ENCODE data around the gene EDIL3. TPM values are rescaled to one million over a fixed set of nuclear protein-coding genes. Genes with fewer than 3 reads are reported as not detected.

Gene EDIL3
- total and polyA plus RNA-seq, 2 of the 8 experiments (the other 6 are each of a cell fraction or from before 2014, with no cell fraction given): 14.7 to 47.2 TPM

DNA sequence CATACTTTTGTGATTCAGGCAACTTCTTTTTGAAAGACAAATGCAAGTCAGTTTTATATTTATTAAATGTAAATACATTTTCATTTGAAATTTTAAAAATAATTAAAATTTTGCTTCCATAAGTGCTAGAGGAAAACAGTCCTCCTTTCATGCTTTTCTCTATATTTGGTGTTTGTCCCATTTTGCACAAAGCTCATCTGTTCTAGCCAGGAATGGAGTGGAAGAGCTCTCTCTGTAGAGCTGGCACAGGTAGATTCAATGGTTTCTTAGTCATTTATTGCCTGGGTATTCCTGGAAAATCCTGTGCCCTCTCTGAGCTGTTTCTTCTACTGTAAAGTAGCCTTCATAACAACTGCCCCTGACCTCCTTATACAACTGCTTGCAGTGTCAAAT lies 396.4 kb downstream of the EDIL3 start:
- Histone ChIP-seq H4K91ac (replicated peaks; ENCODE audit: insufficient read length, low read length) (no peak overlapping the region), H4K20me1 (replicated peaks in 1 of 2; ENCODE audit: control insufficient read depth in 1 of 2, insufficient read depth in 2 of 2, low read length in 2 of 2) (no peaks in the 10 kb centered on the region), H2AFZ (ENCODE audit: low read length) (no peak overlapping the region), H3K27ac (ENCODE audit: low read depth, low read length) (no peak overlapping the region), H3K36me3 (ENCODE audit: control insufficient read depth in 2 of 4, insufficient read depth in 4 of 4, low read length in 3 of 4) (no peaks in the 10 kb centered on the region), H3K79me1 (ENCODE audit: low read depth, low read length) (no peaks in the 10 kb centered on the region), H3K4me2 (ENCODE audit: insufficient read depth in 1 of 2, low read depth in 2 of 2, low read length in 2 of 2) (no peak overlapping the region), H3K27me3 (replicated peaks in 1 of 4; ENCODE audit: control insufficient read depth in 3 of 4, extremely low read depth in 1 of 4, insufficient read depth in 3 of 4, low read length in 3 of 4) (no peaks in the 10 kb centered on the region), H4K8ac (ENCODE audit: extremely low read depth, insufficient read depth, low read length) (no peak overlapping the region), H3K4me3 (ENCODE audit: extremely low read depth in 1 of 4, insufficient read depth in 2 of 4, low read depth in 3 of 4, low read length in 4 of 4) (no peak overlapping the region), H3K23me2 (ENCODE audit: low read depth, low read length) (no peaks in the 10 kb centered on the region), H2BK5ac (ENCODE audit: low read depth, low read length) (no peak overlapping the region), H3K4me1 (replicated peaks in 1 of 4; ENCODE audit: control insufficient read depth in 3 of 4, insufficient read depth in 4 of 4, low read length in 3 of 4) (peaks cover 0 to 4% (median 1%) of the 10 kb centered on the region in 4 experiments; a peak in 1 of 7 replicates), H2BK20ac (ENCODE audit: low read length) (no peak overlapping the region), H2BK12ac (ENCODE audit: low read depth, low read length) (no peak overlapping the region), H3K56ac (replicated peaks; ENCODE audit: insufficient read length, low read depth, low read length) (no peak overlapping the region), H3K23ac (ENCODE audit: insufficient read length) (no peak overlapping the region), H2BK15ac (ENCODE audit: low read length) (no peak overlapping the region), H3K4ac (replicated peaks; ENCODE audit: insufficient read length, low read depth, low read length) (no peak overlapping the region), H3K14ac (ENCODE audit: insufficient read length) (no peak overlapping the region), H3K79me2 (ENCODE audit: control insufficient read depth in 1 of 2, insufficient read depth in 2 of 2, low read length in 2 of 2) (no peaks in the 10 kb centered on the region), H3K9me3 (ENCODE audit: insufficient read depth in 2 of 2, low read depth in 1 of 2, low read length in 1 of 2) (no peaks in the 10 kb centered on the region), H3K9ac (replicated peaks in 1 of 4; ENCODE audit: extremely low read depth in 1 of 4, low read depth in 3 of 4, low read length in 3 of 4) (no peak overlapping the region), H2BK120ac (replicated peaks; ENCODE audit: low read depth, low read length) (no peak overlapping the region), H2AK5ac (ENCODE audit: low read depth, low read length) (no peak overlapping the region), H4K5ac (ENCODE audit: insufficient read length, low read depth, low read length) (no peak overlapping the region), H3K18ac (ENCODE audit: extremely low read depth, low read length) (no peak overlapping the region)
- DNase-seq (ENCODE audit: low read depth in 1 of 2, low spot score in 2 of 2): no peak
- POLR2A ChIA-PET (ENCODE audit: partially characterized antibody): no interaction called here
- no peak for FAIRE-seq
- CTCF ChIA-PET (ENCODE audit: partially characterized antibody): no interaction called here
- TF ChIP-seq RXRA (IDR thresholded peaks at IDR 0.05; ENCODE audit: insufficient read depth, low read depth, low read length): no peak
- no peak for TF ChIP-seq SAP30 (IDR thresholded peaks at IDR 0.05; ENCODE audit: insufficient read depth, insufficient replicate concordance, low read length)
- TF ChIP-seq SP2 (IDR thresholded peaks at IDR 0.05; ENCODE audit: low read length): no peak
- TF ChIP-seq TEAD4 (IDR thresholded peaks at IDR 0.05; ENCODE audit: low read depth, low read length): no peak
- no peak for TF ChIP-seq JUND (IDR thresholded peaks at IDR 0.05; ENCODE audit: low read length)

All from H1 (cell line).